NCI-H146 (cell line): ENCODE measurements around the gene MUC22.
"Not testable (repeated sequence)": the region's sequence is repeated elsewhere in the genome, so short reads cannot be mapped to it uniquely, and the experiment has no call there.

ENCODE experiments used
- DNase-seq: peaks from one replicate; lab custom pipeline; 2025; lab: John Stamatoyannopoulos, UW

MUC22 gene

GRCh38 chr6:31010393-31011060 is at the start of gene MUC22:
TSS of gene MUC22 (plus strand) at chr6:31010474. CDS start at chr6:31010707, 233 bp downstream.
- no peak for DNase-seq

- no peak for DNase-seq
These were observed 49.2 kb upstream of the MUC22 start for GRCh38 chr6:30960907-30961673.

GRCh38 chr6:30962716-30963115 is 47.6 kb upstream of the MUC22 start:
- no peak for DNase-seq

- no peak for DNase-seq
These were observed 46.6 kb upstream of the MUC22 start for GRCh38 chr6:30963641-30964040.

- no peak for DNase-seq
These were observed 46.2 kb upstream of the MUC22 start for GRCh38 chr6:30964075-30964474.

- no peak for DNase-seq
These were observed 45.1 kb upstream of the MUC22 start for GRCh38 chr6:30965140-30965601.

- DNase-seq, result no peak
These were observed 44.1 kb upstream of the MUC22 start for GRCh38 chr6:30966154-30966553.

GRCh38 chr6:30969171-30969570 is 41.1 kb upstream of the MUC22 start:
- not testable (repeated sequence) for DNase-seq

- DNase-seq, result no peak
These were observed 39.3 kb upstream of the MUC22 start for GRCh38 chr6:30970946-30971345.

GRCh38 chr6:30972816-30973215 is 37.5 kb upstream of the MUC22 start:
- DNase-seq, result no peak

- DNase-seq, result no peak
These were observed 35.6 kb upstream of the MUC22 start for GRCh38 chr6:30974490-30975252.

- DNase-seq, result no peak
These were observed 31.1 kb upstream of the MUC22 start for GRCh38 chr6:30979141-30979540.

- no peak for DNase-seq
These were observed 30.6 kb upstream of the MUC22 start for GRCh38 chr6:30979690-30980089.

GRCh38 chr6:30981942-30982772 is 28.1 kb upstream of the MUC22 start:
- no peak for DNase-seq

GRCh38 chr6:30983439-30983838 is 26.8 kb upstream of the MUC22 start, which contains the start of gene MUC21:
TSS of gene MUC21 (plus strand) at chr6:30983718. CDS start at chr6:30983959, 241 bp downstream.
- no peak for DNase-seq

GRCh38 chr6:30985490-30985889 is 24.8 kb upstream of the MUC22 start:
- no peak for DNase-seq

GRCh38 chr6:30987304-30987703 is 23.0 kb upstream of the MUC22 start:
- no peak for DNase-seq

- no peak for DNase-seq
These were observed 22.0 kb upstream of the MUC22 start for GRCh38 chr6:30988209-30988825.

- no peak for DNase-seq
These were observed 19.7 kb upstream of the MUC22 start for GRCh38 chr6:30990422-30991086.

GRCh38 chr6:30991891-30992290 is 18.4 kb upstream of the MUC22 start:
- DNase-seq, result no peak

GRCh38 chr6:30997301-30997700 is 13.0 kb upstream of the MUC22 start:
- no peak for DNase-seq
